HG03103 (cell line): ENCODE results near the gene UQCC5.
A peak's percentile ranks its signal among the peaks of the same experiment; 100 is the strongest.

ENCODE experiments used
- ATAC-seq: cut with Tn5 transposase; IDR thresholded peaks from one replicate; pipeline ENCODE4 v1.9.1; 2021; ENCODE audit warnings: low read depth; ENCODE audit not compliant: unreplicated experiment

UQCC5 gene

GRCh38 chr3:52532838-52533622 is 3.4 kb upstream of the UQCC5 start:
- ATAC-seq = no peak

- peak; percentile 27 for ATAC-seq
These were observed 2.7 kb upstream of the UQCC5 start, which contains the start of gene NT5DC2 for GRCh38 chr3:52533623-52534280. Gene NT5DC2 (minus strand): TSS chr3:52533857. CDS start chr3:52533737, 120 bp downstream.

DNA sequence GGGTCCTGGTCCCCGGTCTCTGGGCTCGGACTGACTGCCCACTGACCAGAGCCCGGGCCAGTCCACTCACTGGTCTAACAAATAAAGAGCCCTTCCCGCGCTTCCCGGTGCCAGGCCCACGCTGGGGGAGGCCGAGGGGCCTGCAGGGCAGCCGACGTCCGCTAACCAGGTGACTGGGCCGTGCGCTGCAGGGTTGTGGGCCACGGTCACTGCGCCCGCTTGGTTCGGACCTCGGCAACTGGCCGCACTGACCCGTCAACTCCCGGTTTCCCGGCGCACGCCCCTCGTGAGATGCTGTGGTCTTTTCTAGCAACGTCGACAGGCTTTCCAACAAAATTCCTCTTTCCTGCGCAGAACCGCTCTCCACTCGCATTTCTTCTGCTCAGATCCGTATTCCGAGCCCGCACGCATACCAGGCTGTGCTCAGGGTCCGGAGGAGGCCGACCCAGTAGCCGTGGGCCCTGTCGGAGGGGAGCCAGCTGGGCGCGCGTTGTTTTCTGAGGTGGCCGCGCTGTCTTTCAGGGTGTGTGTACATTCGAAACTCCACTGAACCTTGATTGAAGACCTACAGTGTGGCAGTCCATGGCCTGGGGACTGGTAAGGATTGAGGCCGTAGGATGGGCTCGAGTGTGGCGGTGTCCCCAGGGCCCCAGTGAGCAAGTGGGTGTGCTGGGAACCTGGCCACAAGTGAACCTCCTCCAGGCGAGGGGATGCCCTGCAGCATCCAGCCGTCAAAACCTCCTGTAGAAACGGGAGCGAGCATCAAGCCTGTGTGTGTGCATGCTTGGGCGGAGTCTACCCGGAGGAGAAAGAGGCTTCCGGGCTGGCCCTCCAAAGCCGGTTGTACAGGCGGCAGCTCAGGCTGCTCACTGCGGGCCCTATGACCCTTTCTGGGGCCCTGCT is 1.9 kb upstream of the UQCC5 start:
- no peak for ATAC-seq

DNA sequence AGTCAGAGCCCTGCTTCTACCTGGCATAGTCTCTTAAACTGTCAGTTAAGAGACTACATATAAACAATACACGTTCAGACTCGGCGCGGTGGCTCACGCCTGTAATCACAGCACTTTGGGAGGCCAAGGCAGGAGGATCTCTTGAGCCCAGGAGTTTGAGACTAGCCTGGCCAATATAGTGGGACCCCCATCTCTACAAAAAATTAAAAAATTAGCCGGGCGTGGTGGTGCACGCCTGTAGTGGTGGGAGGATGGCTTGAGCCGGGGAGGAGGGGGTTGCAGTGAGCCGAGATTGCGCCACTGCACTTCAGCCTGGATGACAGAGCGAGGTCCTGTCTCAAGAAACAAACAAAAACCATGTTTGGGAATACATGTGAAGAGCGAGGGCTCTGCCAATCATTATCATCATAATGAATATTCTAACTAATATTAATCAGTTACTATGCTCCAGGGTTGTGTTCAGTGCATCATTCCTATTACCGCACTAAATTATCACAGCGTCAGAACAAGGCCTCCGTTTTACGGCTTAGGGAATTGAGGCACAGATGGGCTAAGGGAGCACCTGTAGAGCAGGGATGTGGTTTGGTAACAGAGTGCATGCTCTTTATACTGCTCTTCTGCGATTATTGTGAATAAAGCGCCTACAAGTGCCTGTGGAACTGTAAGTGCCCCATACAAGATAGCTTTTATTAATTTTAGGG is 844 bp upstream of the UQCC5 start:
- no peak for ATAC-seq

GRCh38 chr3:52536112-52536368 is 365 bp upstream of the UQCC5 start:
- no peak for ATAC-seq

GRCh38 chr3:52537165-52537620 is 788 bp downstream of the UQCC5 start:
- ATAC-seq = no peak

GRCh38 chr3:52537726-52538421 is 1.5 kb downstream of the UQCC5 start:
- no peak for ATAC-seq

GRCh38 chr3:52539010-52539653 is 2.7 kb downstream of the UQCC5 start:
- no peak for ATAC-seq

DNA sequence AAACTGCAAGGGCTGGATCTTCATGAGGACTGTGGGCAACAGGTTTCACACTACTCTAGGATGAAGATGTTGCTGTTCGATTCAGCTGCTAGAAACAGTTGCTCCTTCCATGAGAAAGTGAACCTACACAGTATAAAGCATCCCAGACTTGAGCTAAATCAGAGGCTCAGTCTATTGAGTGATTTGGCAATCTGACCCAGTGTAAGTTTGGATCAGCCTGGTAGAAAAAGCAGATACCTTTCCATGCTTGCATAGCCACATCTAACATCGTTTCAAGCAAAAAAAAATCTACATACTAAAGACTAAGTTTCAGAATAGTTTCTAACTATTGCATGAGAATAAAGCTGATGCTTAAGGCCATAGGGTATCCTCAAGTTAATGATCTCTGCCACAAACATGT is 4.6 kb downstream of the UQCC5 start:
- no peak for ATAC-seq

DNA sequence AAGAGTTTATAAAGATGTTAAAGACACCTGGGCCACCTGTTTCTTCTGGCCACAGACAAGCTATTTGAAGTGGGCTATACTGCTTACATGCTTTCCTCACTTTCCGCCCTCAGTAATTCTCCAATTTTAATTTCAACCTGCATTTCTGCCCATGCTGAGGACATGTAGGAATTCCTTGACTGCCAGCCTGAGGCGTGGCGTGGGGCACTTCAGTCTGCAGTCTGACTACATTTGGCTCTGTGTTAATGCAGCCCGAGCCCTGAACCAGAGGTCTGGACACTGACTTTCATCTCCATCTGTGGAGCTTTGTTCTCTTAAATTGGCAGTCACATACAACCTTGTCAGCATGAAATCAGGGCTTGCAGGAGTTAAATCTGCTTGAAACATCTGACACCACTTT is 8.5 kb downstream of the UQCC5 start:
- no peak for ATAC-seq

- no peak for ATAC-seq
These were observed 9.9 kb downstream of the UQCC5 start for GRCh38 chr3:52546111-52546901.

DNA sequence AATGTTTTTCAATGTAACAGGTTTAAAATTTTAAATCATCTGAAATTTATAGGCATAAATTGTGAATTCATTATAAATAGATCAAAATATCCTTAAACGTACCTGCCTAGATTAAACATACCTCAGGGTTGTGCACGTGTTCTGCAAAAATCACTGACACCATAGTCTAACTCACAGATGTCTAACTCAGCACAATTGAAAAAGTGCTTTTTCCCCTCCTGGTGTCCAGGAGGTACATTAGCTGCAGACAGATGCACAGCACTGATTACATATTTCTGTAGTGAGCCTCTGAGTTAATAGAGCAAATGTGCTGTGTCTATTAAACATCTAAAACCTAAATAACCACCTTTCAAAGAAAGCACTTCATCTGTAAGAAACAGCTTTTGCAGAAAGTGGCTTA is 10.7 kb downstream of the UQCC5 start:
- no peak for ATAC-seq

DNA sequence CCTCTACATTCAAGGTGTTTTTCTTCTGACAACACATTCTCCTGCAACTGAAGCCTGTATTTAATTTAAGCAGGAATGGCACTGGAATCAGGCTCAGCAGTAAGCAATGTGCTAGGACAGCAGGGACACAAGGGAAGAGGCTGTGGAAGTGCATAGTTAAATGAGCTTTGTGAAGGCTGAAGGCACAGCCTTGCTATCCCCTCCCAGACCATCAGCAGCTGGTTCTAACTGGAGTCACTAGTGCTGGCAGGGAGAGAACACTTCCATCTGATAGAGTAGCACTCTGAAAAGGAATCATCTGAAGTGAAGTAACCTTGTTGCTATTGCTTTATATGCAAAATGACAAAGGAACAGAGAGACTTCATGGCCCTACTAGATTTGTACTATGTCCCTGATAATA is 14.7 kb downstream of the UQCC5 start:
- no peak for ATAC-seq

DNA sequence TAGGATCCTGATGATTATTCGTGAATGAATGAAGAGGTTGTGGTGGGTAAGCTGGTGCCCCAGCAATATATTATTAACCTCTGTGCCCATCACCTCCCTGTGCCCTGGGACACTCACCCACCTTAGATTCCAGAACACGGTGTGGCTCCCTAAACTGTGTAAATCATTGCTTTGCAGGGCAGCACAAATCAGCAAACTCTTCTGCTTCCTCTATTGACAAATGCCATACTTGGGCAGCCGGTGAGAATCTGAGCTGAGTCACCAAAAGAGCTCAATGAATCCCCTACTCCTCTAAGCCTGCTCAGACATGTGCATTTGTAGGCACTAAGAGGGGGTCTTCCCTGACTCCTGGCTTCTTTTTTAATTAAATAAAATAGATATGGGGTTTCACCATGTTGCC is 15.7 kb downstream of the UQCC5 start:
- ATAC-seq = no peak

- ATAC-seq = no peak
These were observed 17.8 kb downstream of the UQCC5 start for GRCh38 chr3:52554026-52554755.

GRCh38 chr3:52555056-52555455 is 18.7 kb downstream of the UQCC5 start:
- no peak for ATAC-seq

DNA sequence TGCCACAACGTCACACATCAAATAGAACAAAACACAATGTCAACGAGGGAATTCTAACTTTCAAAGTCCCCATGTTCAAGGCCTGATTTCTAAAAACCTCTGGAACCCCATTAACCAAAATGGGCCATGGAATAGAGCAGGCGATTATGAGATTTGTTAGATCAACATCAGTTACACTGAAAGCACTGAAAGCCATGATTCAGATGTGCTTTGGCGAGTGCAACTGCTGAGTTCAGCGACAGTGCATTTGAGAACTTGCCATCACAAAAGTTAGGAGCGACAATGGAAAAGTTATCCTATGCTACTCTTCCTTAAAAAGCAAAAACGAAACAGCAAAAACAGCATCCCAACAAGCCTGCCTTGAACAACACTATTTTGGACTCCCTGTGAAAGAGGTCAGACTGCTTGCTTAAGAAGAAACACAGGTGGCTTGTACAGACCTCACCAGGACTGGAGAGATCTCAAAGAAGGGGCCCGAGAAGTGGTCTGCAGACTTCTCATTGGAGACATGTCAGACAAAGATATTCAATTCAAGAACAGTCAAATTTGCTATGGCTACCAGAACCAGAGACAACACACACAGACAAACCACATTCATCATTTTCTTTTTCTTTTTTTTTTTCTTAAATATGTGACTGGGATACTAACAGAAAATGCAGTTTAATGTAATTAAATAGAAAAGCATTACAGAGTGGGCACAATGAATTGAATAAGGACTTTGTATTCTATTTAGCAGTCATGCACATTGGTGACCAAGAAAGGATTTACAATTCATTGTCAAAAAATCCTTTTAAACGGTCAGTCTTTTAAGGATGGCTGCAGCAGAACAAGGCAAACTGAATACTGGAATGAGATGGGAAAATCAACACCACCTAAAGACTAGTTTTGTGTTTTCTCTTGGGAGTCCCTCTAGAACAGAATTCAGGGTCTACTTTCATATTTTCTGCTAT is 20.9 kb downstream of the UQCC5 start:
- no peak for ATAC-seq
